Measurements from ENCODE around the gene ACTR2. TPM values are rescaled to one million over a fixed set of nuclear protein-coding genes. Genes with fewer than 3 reads are reported as not detected.

The ACTR2 gene
- total and polyA plus RNA-seq, 2 of the 13 experiments (the other 11 are each of a cell fraction or from before 2014, with no cell fraction given): 51.2 to 100 TPM

- no peak for TF ChIP-seq ZNF574 (CRISPR knock-in tag; IDR thresholded peaks at IDR 0.05)
- no peak for TF ChIP-seq YEATS4 (CRISPR knock-in tag; IDR thresholded peaks at IDR 0.05; ENCODE audit: borderline replicate concordance)
- TF ChIP-seq ZNF383 (CRISPR knock-in tag; IDR thresholded peaks at IDR 0.05; ENCODE audit: borderline replicate concordance): no peak
- no peak for TF ChIP-seq CENPT (CRISPR knock-in tag; IDR thresholded peaks at IDR 0.05; ENCODE audit: low read depth)
- no peak for TF ChIP-seq HMGXB4 (CRISPR knock-in tag; IDR thresholded peaks at IDR 0.05; ENCODE audit: borderline replicate concordance in 1 of 2, low read depth in 1 of 2)
- no peak for TF ChIP-seq PHF20 (CRISPR knock-in tag; IDR thresholded peaks at IDR 0.05)
- no peak for TF ChIP-seq DMTF1 (CRISPR knock-in tag; IDR thresholded peaks at IDR 0.05)
- TF ChIP-seq HNRNPL (IDR thresholded peaks at IDR 0.05; ENCODE audit: low read depth, low read length): no peak
- TF ChIP-seq YEATS2 (CRISPR knock-in tag; IDR thresholded peaks at IDR 0.05; ENCODE audit: borderline replicate concordance): no peak
- TF ChIP-seq SKI (IDR thresholded peaks at IDR 0.05; ENCODE audit: partially characterized antibody): no peak
- no peak for TF ChIP-seq ZNF572 (CRISPR knock-in tag; IDR thresholded peaks at IDR 0.05)
- no peak for TF ChIP-seq HOXA3 (CRISPR knock-in tag; IDR thresholded peaks at IDR 0.05)
- TF ChIP-seq YY1 (IDR thresholded peaks at IDR 0.05; ENCODE audit: insufficient read depth, insufficient replicate concordance, low read depth, low read length): no peak
- no peak for TF ChIP-seq PCBP1 (IDR thresholded peaks at IDR 0.05; ENCODE audit: borderline replicate concordance, low read depth, low read length)
These were observed 13.3 kb upstream of the ACTR2 start (continued) for GRCh38 chr2:65214361-65214760.

All from HepG2 (cell line).